MCF 10A (cell line): ENCODE measurements around the gene HBA2. TPM values are rescaled to one million over a fixed set of nuclear protein-coding genes. Genes with fewer than 3 reads are reported as not detected.
"Not testable (repeated sequence)": the region's sequence is repeated elsewhere in the genome, so short reads cannot be mapped to it uniquely, and the experiment has no call there.

ENCODE experiments used
- Bru-seq: library from RNA; stranded (reverse); fragments of 400-500 nt; gene quantifications from one replicate; lab custom pipeline; 2021; lab: Mats Ljungman, UMichigan
- BruChase-seq, 2 experiments: library from RNA; stranded (reverse); fragments of 400-500 nt; gene quantifications; one replicate each; lab custom pipeline; 2021; lab: Mats Ljungman, UMichigan
- BruUV-seq: library from RNA; stranded (reverse); fragments of 400-500 nt; replicated peaks from 2 replicates; lab custom pipeline; 2021; lab: Mats Ljungman, UMichigan
- CTCF ChIA-PET: fragments of 300-600 bp; sonication (Branson Sonifier 250); formaldehyde crosslinking; extraction: SDS; loops from one replicate; lab custom pipeline; 2021; ENCODE audit warnings: antibody characterized with exemption, inconsistent platforms; lab: Yijun Ruan, JAX
- POLR2A ChIA-PET: fragments of 300-600, 350-650 bp; sonication (Branson Sonifier 250); formaldehyde crosslinking; extraction: SDS; loops from one replicate; lab custom pipeline; 2020; ENCODE audit warnings: antibody characterized with exemption, inconsistent platforms; lab: Yijun Ruan, JAX
- DNase-seq: peaks from one replicate; pipeline ENCODE4 v3.0.0-alpha.2; 2018; ENCODE audit not compliant: unreplicated experiment
- H3K27ac Mint-ChIP-seq: one replicate; pipeline ENCODE4 v1.8.0; 2022; ENCODE audit warnings: mild to moderate bottlenecking, low read depth, mixed read lengths; ENCODE audit not compliant: unreplicated experiment
- H3K27me3 Mint-ChIP-seq: one replicate; pipeline ENCODE4 v1.8.0; 2022; ENCODE audit warnings: mixed read lengths; ENCODE audit not compliant: insufficient read depth, unreplicated experiment
- H3K36me3 Mint-ChIP-seq: one replicate; pipeline ENCODE4 v1.8.0; 2022; ENCODE audit warnings: mild to moderate bottlenecking, moderate library complexity, mixed read lengths; ENCODE audit not compliant: insufficient read depth, unreplicated experiment
- H3K4me1 Mint-ChIP-seq: one replicate; pipeline ENCODE4 v1.8.0; 2022; ENCODE audit warnings: mixed read lengths; ENCODE audit not compliant: insufficient read depth, unreplicated experiment
- H3K4me3 Mint-ChIP-seq: one replicate; pipeline ENCODE4 v1.8.0; 2022; ENCODE audit warnings: mild to moderate bottlenecking, moderate library complexity, mixed read lengths; ENCODE audit not compliant: unreplicated experiment
- H3K9me3 Mint-ChIP-seq: one replicate; pipeline ENCODE4 v1.8.0; 2022; ENCODE audit warnings: mixed read lengths; ENCODE audit not compliant: unreplicated experiment
- intact Hi-C: fragments of 100-400 bp; cut with micrococcal nuclease; formaldehyde crosslinking; loops from 2 replicates; pipeline ENCODE4 v1.14.1; 2022
- long read RNA-seq: library from polyadenylated mRNA; stranded (forward); transcript quantifications from one replicate; pipeline ENCODE4 v2.0.0, GENCODE V29; 2022
- total RNA-seq: library from RNA; stranded (reverse); gene quantifications from 2 replicates; pipeline ENCODE4 v1.2.3, GENCODE V29; 2022
- TF ChIP-seq, protein P1 (sequence below): fragments of 200-600 bp; IDR thresholded peaks from one replicate; pipeline ENCODE4 v1.8.0; 2022; ENCODE audit warnings: antibody characterized with exemption, mild to moderate bottlenecking; ENCODE audit not compliant: unreplicated experiment

Gene HBA2
- total RNA-seq (not detected in 2 replicates), Bru-seq, nascent RNA (not detected), BruChase-seq, experiment 1, labeled RNA remaining after a 6-hour chase (not detected), BruChase-seq, experiment 2, labeled RNA remaining after a 2-hour chase (not detected)
- long read RNA-seq: 0 reads

DNA sequence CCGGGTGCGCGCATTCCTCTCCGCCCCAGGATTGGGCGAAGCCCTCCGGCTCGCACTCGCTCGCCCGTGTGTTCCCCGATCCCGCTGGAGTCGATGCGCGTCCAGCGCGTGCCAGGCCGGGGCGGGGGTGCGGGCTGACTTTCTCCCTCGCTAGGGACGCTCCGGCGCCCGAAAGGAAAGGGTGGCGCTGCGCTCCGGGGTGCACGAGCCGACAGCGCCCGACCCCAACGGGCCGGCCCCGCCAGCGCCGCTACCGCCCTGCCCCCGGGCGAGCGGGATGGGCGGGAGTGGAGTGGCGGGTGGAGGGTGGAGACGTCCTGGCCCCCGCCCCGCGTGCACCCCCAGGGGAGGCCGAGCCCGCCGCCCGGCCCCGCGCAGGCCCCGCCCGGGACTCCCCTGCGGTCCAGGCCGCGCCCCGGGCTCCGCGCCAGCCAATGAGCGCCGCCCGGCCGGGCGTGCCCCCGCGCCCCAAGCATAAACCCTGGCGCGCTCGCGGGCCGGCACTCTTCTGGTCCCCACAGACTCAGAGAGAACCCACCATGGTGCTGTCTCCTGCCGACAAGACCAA lies at the start of gene HBA2:
Gene HBA2 (plus strand): TSS at position 503 of the 568 bp plus-strand sequence. CDS start 37 bp downstream, at position 540.
- intact Hi-C loops, POLR2A ChIA-PET, DNase-seq, H3K36me3 Mint-ChIP-seq, H3K4me3 Mint-ChIP-seq, BruUV-seq, H3K9me3 Mint-ChIP-seq, CTCF ChIA-PET, H3K4me1 Mint-ChIP-seq, H3K27ac Mint-ChIP-seq: not testable (repeated sequence)
- H3K27me3 Mint-ChIP-seq: peaks cover 50% of the 10 kb centered on the region

- CTCF ChIA-PET: interaction anchor here (1.4 to 2.2 kb wide), 2 partner anchors 16 to 17 kb away, joined by 9 read pairs; no protein-coding TSS in a partner anchor
- H3K27ac Mint-ChIP-seq, POLR2A ChIA-PET: not testable (repeated sequence)
Observed at GRCh38 chr16:123558-124350, 48.9 kb upstream of the HBA2 start.

GRCh38 chr16:125011-125410 lies 47.7 kb upstream of the HBA2 start:
- Mint-ChIP-seq H3K4me1 (no peaks in the 10 kb centered on the region), H3K36me3 (peaks cover 40% of the 10 kb centered on the region), H3K9me3 (no peaks in the 10 kb centered on the region), H3K27me3 (no peaks in the 10 kb centered on the region), H3K4me3 (no peak overlapping the region), H3K27ac (no peak overlapping the region)
- intact Hi-C loops: no loop called here
- BruUV-seq: no TSS peak
- no peak for DNase-seq
- ChIA-PET CTCF (interaction anchor here (0.5 to 2.2 kb wide), 2 partner anchors 17 to 240 kb away, joined by 3 to 9 read pairs; no protein-coding TSS in a partner anchor), POLR2A (no interaction called here)
- TF ChIP-seq, protein P1, sequence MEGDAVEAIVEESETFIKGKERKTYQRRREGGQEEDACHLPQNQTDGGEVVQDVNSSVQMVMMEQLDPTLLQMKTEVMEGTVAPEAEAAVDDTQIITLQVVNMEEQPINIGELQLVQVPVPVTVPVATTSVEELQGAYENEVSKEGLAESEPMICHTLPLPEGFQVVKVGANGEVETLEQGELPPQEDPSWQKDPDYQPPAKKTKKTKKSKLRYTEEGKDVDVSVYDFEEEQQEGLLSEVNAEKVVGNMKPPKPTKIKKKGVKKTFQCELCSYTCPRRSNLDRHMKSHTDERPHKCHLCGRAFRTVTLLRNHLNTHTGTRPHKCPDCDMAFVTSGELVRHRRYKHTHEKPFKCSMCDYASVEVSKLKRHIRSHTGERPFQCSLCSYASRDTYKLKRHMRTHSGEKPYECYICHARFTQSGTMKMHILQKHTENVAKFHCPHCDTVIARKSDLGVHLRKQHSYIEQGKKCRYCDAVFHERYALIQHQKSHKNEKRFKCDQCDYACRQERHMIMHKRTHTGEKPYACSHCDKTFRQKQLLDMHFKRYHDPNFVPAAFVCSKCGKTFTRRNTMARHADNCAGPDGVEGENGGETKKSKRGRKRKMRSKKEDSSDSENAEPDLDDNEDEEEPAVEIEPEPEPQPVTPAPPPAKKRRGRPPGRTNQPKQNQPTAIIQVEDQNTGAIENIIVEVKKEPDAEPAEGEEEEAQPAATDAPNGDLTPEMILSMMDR: no peak

More at GRCh38 chr16:123558-124350, 48.9 kb upstream of the HBA2 start:
- H3K4me3 Mint-ChIP-seq, BruUV-seq, H3K9me3 Mint-ChIP-seq, DNase-seq, intact Hi-C loops, H3K27me3 Mint-ChIP-seq, H3K4me1 Mint-ChIP-seq: not testable (repeated sequence)
- H3K36me3 Mint-ChIP-seq: peaks cover 43% of the 10 kb centered on the region

DNA sequence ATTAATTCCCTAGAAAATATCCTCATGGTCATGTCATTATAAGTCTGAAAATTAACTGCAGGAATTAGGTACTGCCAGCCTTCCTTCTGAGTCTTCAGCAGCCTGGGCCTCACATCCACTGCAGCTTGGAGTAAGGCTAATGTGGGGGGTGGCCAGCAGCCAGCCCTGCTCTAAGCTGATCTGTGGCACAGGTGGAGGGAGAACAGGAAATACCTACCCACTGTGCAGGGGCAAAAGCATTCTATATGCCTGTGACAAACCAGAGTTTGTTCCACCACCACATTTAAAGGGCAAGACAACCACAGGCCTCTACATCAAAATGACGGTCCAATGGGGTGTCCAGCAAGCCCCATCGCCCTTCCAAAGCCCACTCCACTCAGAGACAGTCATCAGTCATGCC lies 43.6 kb upstream of the HBA2 start:
- Mint-ChIP-seq H3K27ac (no peak overlapping the region), H3K4me3 (no peak overlapping the region), H3K36me3 (peaks cover 24% of the 10 kb centered on the region), H3K4me1 (peaks cover 7% of the 10 kb centered on the region), H3K27me3 (no peaks in the 10 kb centered on the region), H3K9me3 (no peaks in the 10 kb centered on the region)
- no TSS peak for BruUV-seq
- TF ChIP-seq, protein P1: no peak
- no peak for DNase-seq
- intact Hi-C loops: no loop called here
- POLR2A ChIA-PET: interaction anchor here (0.6 kb wide), 1 partner anchor 28 kb away, joined by 3 read pairs; no protein-coding TSS in a partner anchor
- CTCF ChIA-PET: interaction anchor here (0.6 to 0.7 kb wide), 2 partner anchors 7 to 24 kb away, joined by 3 to 4 read pairs; no protein-coding TSS in a partner anchor
